GM19193 (cell line): ENCODE data around the gene SPINT1.

ENCODE experiments used
- POLR2A ChIP-seq: IDR thresholded peaks from 4 replicates; pipeline ENCODE4 v1.6.1; 2011; ENCODE audit not compliant: insufficient read depth, insufficient read length; ENCODE audit errors: extremely low read depth

Gene SPINT1

GRCh38 chr15:40823572-40824343 lies 20.1 kb upstream of the SPINT1 start:
- no peak for TF ChIP-seq POLR2A

- TF ChIP-seq POLR2A: no peak
These were observed 18.0 kb upstream of the SPINT1 start for GRCh38 chr15:40825661-40826422.

- no peak for TF ChIP-seq POLR2A
These were observed 17.3 kb upstream of the SPINT1 start for GRCh38 chr15:40826423-40827075.

GRCh38 chr15:40828447-40829036 lies 15.3 kb upstream of the SPINT1 start, which contains the start of gene PPP1R14D:
TSS of gene PPP1R14D (minus strand) at chr15:40828708. CDS start at chr15:40828641, 67 bp downstream.
- no peak for TF ChIP-seq POLR2A

GRCh38 chr15:40829115-40829514 lies 14.7 kb upstream of the SPINT1 start:
- TF ChIP-seq POLR2A: no peak

GRCh38 chr15:40830884-40831283 lies 13.0 kb upstream of the SPINT1 start:
- no peak for TF ChIP-seq POLR2A

- no peak for TF ChIP-seq POLR2A
These were observed 12.0 kb upstream of the SPINT1 start for GRCh38 chr15:40831861-40832260.

GRCh38 chr15:40832903-40833302 lies 10.9 kb upstream of the SPINT1 start:
- TF ChIP-seq POLR2A: no peak

- TF ChIP-seq POLR2A: no peak
These were observed 7.8 kb upstream of the SPINT1 start for GRCh38 chr15:40836020-40836419.

- TF ChIP-seq POLR2A: no peak
These were observed 5.1 kb upstream of the SPINT1 start for GRCh38 chr15:40838756-40839155.

- no peak for TF ChIP-seq POLR2A
These were observed 2.1 kb upstream of the SPINT1 start for GRCh38 chr15:40841741-40842140.

GRCh38 chr15:40843261-40843884 lies 475 bp upstream of the SPINT1 start:
- TF ChIP-seq POLR2A: no peak

GRCh38 chr15:40844696-40845030 lies 815 bp downstream of the SPINT1 start:
- TF ChIP-seq POLR2A: no peak

GRCh38 chr15:40845036-40845435 lies 1.2 kb downstream of the SPINT1 start:
- no peak for TF ChIP-seq POLR2A
